Liver (tissue), 9 donors: ENCODE results near the gene HDAC10. TPM values are rescaled to one million over a fixed set of nuclear protein-coding genes. Genes with fewer than 3 reads are reported as not detected.

Experiments used
- DNase-seq: peaks from one replicate; pipeline ENCODE4 v3.0.0-alpha.2; 2017; ENCODE audit warnings: low spot score
- H3K27ac ChIP-seq, 2 donors: one replicate each; pipeline ENCODE4 v1.7.0; 2013; ENCODE audit warnings: inconsistent platforms in 2 of 2, low read length in 2 of 2, control low read depth in 1 of 2, low read depth in 1 of 2, mild to moderate bottlenecking in 1 of 2
- H3K27me3 ChIP-seq, 4 donors: one replicate each; pipeline versions ENCODE4 v1.6.1 to v1.7.0; 2013; ENCODE audit warnings: low read length in 3 of 4, inconsistent platforms in 1 of 4, mild to moderate bottlenecking in 1 of 4, moderate library complexity in 1 of 4; ENCODE audit not compliant: control insufficient read depth in 4 of 4, insufficient read depth in 4 of 4
- H3K36me3 ChIP-seq, 4 donors: one replicate each; pipeline versions ENCODE4 v1.6.1 to v1.7.0; 2013; ENCODE audit warnings: low read length in 3 of 4, mild to moderate bottlenecking in 3 of 4, low read depth in 1 of 4, moderate library complexity in 1 of 4; ENCODE audit not compliant: control insufficient read depth in 4 of 4, insufficient read depth in 3 of 4
- H3K4me1 ChIP-seq, 4 donors: one replicate each; pipeline versions ENCODE4 v1.6.1 to v1.7.0; 2013; ENCODE audit warnings: low read length in 3 of 4, mild to moderate bottlenecking in 3 of 4, moderate library complexity in 1 of 4; ENCODE audit not compliant: control insufficient read depth in 4 of 4, insufficient read depth in 4 of 4
- H3K4me3 ChIP-seq, 3 donors: one replicate each; pipeline versions ENCODE4 v1.6.1 to v1.7.0; 2013; ENCODE audit warnings: low read length in 3 of 3, control low read depth in 1 of 3, low read depth in 1 of 3, mild to moderate bottlenecking in 1 of 3
- H3K9ac ChIP-seq, 2 donors: one replicate each; pipeline ENCODE4 v1.7.0; 2013; ENCODE audit warnings: low read length in 2 of 2, mild to moderate bottlenecking in 2 of 2, moderate library complexity in 2 of 2, control low read depth in 1 of 2, low read depth in 1 of 2
- H3K9me3 ChIP-seq, 4 donors: one replicate each; pipeline versions ENCODE4 v1.6.1 to v1.7.0; 2013; ENCODE audit warnings: low read length in 3 of 4; ENCODE audit not compliant: control insufficient read depth in 4 of 4
- EGR1 ChIP-seq, 2 donors: IDR thresholded peaks; 2 replicates each; pipeline ENCODE4 v1.6.1; 2016 to 2018; ENCODE audit warnings: antibody characterized with exemption in 2 of 2, low read depth in 2 of 2
- FOXA1 ChIP-seq: IDR thresholded peaks from 2 replicates; pipeline ENCODE4 v1.6.1; 2016; ENCODE audit warnings: antibody characterized with exemption
- GABPA ChIP-seq, 2 donors: IDR thresholded peaks in 1 of 2; conservative IDR thresholded peaks in 1 of 2; 2 replicates each; pipeline ENCODE4 v1.6.1; 2016; ENCODE audit warnings: antibody characterized with exemption in 2 of 2, mild to moderate bottlenecking in 1 of 2, moderate library complexity in 1 of 2
- HNF4A ChIP-seq, 2 donors: conservative IDR thresholded peaks; 2 replicates each; pipeline ENCODE4 v1.6.1; 2016; ENCODE audit warnings: antibody characterized with exemption in 2 of 2, mild to moderate bottlenecking in 2 of 2
- HNF4G ChIP-seq: IDR thresholded peaks from 2 replicates; pipeline ENCODE4 v1.6.1; 2016; ENCODE audit warnings: antibody characterized with exemption
- JUND ChIP-seq, 2 donors: IDR thresholded peaks; 2 replicates each; pipeline ENCODE4 v1.6.1; 2016; ENCODE audit warnings: antibody characterized with exemption in 2 of 2
- NR2F2 ChIP-seq: IDR thresholded peaks from 2 replicates; pipeline ENCODE4 v1.6.1; 2016; ENCODE audit warnings: antibody characterized with exemption
- RAD21 ChIP-seq, 2 donors: IDR thresholded peaks; 2 replicates each; pipeline ENCODE4 v1.6.1; 2016; ENCODE audit warnings: antibody characterized with exemption in 2 of 2, mild to moderate bottlenecking in 2 of 2
- RXRA ChIP-seq, 2 donors: IDR thresholded peaks; 2 replicates each; pipeline ENCODE4 v1.6.1; 2017 to 2018; ENCODE audit warnings: antibody characterized with exemption in 2 of 2, mild to moderate bottlenecking in 1 of 2
- SP1 ChIP-seq: IDR thresholded peaks from 2 replicates; pipeline ENCODE4 v1.6.1; 2018; ENCODE audit warnings: antibody characterized with exemption, mild to moderate bottlenecking
- TAF1 ChIP-seq: conservative IDR thresholded peaks from 2 replicates; pipeline ENCODE4 v1.6.1; 2016; ENCODE audit warnings: antibody characterized with exemption, mild to moderate bottlenecking
- WGBS: extraction: QIAGEN DNeasy Blood & Tissue Kit; methylation state at CpG from one replicate; pipeline ENCODE4 v1.1.7; 2013; 5-methylcytosine and 5-hydroxymethylcytosine counted together
- polyA plus RNA-seq, 2 donors: library from polyadenylated mRNA; stranded (reverse) in 1 of 2; unstranded in 1 of 2; fragments of 200-250 nt in 1 of 2; fragments of >200 nt in 1 of 2; fragmentation: Nextera tagmentation in 1 of 2; extraction: Ambion mirVana in 1 of 2; gene quantifications; one replicate each; pipeline versions ENCODE4 v1.2.1 to v1.2.3, GENCODE V29; 2013 to 2015
- total RNA-seq, 2 donors: library from RNA; depleted of rRNA; stranded (reverse); fragments of >200 nt; gene quantifications; one replicate each; pipeline ENCODE4 v1.2.3, GENCODE V29; 2014
- TF ChIP-seq, protein P1 (sequence below): IDR thresholded peaks from 2 replicates; pipeline ENCODE4 v1.6.1; 2016; ENCODE audit warnings: antibody characterized with exemption, mild to moderate bottlenecking
- TF ChIP-seq, protein P2 (sequence below): fragments of 150-350 bp; IDR thresholded peaks from 2 replicates; pipeline ENCODE4 v1.5.1; 2017; ENCODE audit warnings: improper control_type of control experiment, low read depth, low read length; ENCODE audit not compliant: missing input control
- TF ChIP-seq, protein P3 (sequence below): IDR thresholded peaks from 2 replicates; pipeline ENCODE4 v1.6.1; 2016; ENCODE audit warnings: antibody characterized with exemption
- TF ChIP-seq, protein P4 (sequence below): IDR thresholded peaks from 2 replicates; pipeline ENCODE4 v1.6.1; 2016; ENCODE audit warnings: antibody characterized with exemption
- donor health status: healthy.
- donor health status: healthy.
- donor health status: healthy.
- donor health status: healthy.
- donor health status: healthy.

The HDAC10 gene
- total and polyA plus RNA-seq, 4 donors = 6.2 to 18.2 (median 13.6) TPM

DNA sequence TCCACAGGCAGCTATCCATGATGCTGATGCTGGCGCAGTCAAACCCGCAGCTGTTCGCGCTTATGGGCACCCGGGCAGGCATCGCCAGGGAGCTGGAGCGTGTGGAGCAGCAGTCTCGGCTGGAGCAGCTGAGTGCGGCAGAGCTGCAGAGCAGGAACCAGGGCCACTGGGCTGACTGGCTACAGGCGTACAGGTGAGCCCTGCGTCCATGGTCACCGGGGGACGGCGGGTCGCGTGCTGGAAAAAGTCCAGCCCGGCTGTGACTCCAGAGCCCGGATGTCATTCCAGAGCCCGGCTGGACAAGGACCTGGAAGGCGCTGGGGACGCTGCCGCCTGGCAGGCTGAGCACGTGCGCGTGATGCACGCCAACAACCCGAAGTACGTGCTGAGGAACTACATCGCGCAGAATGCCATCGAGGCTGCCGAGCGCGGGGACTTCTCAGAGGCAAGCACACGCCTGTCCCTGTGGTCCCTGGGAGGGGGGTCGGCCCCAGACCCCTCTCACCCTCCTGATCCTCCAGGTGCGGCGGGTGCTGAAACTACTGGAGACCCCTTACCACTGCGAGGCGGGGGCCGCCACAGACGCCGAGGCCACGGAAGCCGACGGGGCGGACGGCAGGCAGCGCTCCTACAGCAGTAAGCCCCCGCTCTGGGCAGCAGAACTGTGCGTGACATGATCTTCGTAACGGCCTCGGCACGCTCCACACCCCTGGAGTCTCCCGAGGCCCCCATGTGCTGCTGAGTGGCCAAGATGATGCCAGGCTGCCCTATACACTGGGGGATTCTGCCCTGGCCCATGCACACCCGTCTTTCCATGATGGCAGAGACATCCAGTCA lies 34.2 kb downstream of the HDAC10 start:
- H3K9me3 ChIP-seq = no peaks in the 10 kb centered on the region
- no peak overlapping the region for H3K9ac ChIP-seq
- H3K27ac ChIP-seq = no peak overlapping the region
- H3K27me3 ChIP-seq = no peaks in the 10 kb centered on the region
- H3K4me3 ChIP-seq = no peak overlapping the region
- TF ChIP-seq, protein P1, sequence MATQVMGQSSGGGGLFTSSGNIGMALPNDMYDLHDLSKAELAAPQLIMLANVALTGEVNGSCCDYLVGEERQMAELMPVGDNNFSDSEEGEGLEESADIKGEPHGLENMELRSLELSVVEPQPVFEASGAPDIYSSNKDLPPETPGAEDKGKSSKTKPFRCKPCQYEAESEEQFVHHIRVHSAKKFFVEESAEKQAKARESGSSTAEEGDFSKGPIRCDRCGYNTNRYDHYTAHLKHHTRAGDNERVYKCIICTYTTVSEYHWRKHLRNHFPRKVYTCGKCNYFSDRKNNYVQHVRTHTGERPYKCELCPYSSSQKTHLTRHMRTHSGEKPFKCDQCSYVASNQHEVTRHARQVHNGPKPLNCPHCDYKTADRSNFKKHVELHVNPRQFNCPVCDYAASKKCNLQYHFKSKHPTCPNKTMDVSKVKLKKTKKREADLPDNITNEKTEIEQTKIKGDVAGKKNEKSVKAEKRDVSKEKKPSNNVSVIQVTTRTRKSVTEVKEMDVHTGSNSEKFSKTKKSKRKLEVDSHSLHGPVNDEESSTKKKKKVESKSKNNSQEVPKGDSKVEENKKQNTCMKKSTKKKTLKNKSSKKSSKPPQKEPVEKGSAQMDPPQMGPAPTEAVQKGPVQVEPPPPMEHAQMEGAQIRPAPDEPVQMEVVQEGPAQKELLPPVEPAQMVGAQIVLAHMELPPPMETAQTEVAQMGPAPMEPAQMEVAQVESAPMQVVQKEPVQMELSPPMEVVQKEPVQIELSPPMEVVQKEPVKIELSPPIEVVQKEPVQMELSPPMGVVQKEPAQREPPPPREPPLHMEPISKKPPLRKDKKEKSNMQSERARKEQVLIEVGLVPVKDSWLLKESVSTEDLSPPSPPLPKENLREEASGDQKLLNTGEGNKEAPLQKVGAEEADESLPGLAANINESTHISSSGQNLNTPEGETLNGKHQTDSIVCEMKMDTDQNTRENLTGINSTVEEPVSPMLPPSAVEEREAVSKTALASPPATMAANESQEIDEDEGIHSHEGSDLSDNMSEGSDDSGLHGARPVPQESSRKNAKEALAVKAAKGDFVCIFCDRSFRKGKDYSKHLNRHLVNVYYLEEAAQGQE = no peak
- TF ChIP-seq, protein P2, sequence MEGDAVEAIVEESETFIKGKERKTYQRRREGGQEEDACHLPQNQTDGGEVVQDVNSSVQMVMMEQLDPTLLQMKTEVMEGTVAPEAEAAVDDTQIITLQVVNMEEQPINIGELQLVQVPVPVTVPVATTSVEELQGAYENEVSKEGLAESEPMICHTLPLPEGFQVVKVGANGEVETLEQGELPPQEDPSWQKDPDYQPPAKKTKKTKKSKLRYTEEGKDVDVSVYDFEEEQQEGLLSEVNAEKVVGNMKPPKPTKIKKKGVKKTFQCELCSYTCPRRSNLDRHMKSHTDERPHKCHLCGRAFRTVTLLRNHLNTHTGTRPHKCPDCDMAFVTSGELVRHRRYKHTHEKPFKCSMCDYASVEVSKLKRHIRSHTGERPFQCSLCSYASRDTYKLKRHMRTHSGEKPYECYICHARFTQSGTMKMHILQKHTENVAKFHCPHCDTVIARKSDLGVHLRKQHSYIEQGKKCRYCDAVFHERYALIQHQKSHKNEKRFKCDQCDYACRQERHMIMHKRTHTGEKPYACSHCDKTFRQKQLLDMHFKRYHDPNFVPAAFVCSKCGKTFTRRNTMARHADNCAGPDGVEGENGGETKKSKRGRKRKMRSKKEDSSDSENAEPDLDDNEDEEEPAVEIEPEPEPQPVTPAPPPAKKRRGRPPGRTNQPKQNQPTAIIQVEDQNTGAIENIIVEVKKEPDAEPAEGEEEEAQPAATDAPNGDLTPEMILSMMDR = no peak
- TF ChIP-seq, protein P3, sequence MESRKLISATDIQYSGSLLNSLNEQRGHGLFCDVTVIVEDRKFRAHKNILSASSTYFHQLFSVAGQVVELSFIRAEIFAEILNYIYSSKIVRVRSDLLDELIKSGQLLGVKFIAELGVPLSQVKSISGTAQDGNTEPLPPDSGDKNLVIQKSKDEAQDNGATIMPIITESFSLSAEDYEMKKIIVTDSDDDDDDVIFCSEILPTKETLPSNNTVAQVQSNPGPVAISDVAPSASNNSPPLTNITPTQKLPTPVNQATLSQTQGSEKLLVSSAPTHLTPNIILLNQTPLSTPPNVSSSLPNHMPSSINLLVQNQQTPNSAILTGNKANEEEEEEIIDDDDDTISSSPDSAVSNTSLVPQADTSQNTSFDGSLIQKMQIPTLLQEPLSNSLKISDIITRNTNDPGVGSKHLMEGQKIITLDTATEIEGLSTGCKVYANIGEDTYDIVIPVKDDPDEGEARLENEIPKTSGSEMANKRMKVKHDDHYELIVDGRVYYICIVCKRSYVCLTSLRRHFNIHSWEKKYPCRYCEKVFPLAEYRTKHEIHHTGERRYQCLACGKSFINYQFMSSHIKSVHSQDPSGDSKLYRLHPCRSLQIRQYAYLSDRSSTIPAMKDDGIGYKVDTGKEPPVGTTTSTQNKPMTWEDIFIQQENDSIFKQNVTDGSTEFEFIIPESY = no peak
- TF ChIP-seq GABPA (IDR thresholded peaks at IDR 0.05 in 1 of 2, conservative IDR thresholded peaks at IDR 0.05 in 1 of 2) (no peak), HNF4A (conservative IDR thresholded peaks at IDR 0.05) (no peak), FOXA1 (no peak), SP1 (no peak), RXRA (IDR thresholded peaks at IDR 0.05) (no peak), NR2F2 (no peak), JUND (IDR thresholded peaks at IDR 0.05) (no peak), RAD21 (IDR thresholded peaks at IDR 0.05) (no peak), HNF4G (no peak), EGR1 (IDR thresholded peaks at IDR 0.05; ENCODE audit: low read depth in 2 of 2) (no peak), TAF1 (no peak)
- TF ChIP-seq, protein P4, sequence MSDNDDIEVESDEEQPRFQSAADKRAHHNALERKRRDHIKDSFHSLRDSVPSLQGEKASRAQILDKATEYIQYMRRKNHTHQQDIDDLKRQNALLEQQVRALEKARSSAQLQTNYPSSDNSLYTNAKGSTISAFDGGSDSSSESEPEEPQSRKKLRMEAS = no peak
- peaks cover 5 to 21% (median 15%) of the 10 kb centered on the region in 4 donors for H3K4me1 ChIP-seq
- H3K36me3 ChIP-seq = peaks cover 34 to 73% (median 47%) of the 10 kb centered on the region in 4 donors
- 94% methylated on average over 57 of the region's 57 CpGs for WGBS
- no peak for DNase-seq
